GM18858 (cell line): ENCODE measurements around the gene ABR.
"Not testable (repeated sequence)": the region's sequence is repeated elsewhere in the genome, so short reads cannot be mapped to it uniquely, and the experiment has no call there.

ENCODE experiments used
- ATAC-seq: cut with Tn5 transposase; IDR thresholded peaks from one replicate; pipeline ENCODE4 v1.9.1; 2021; ENCODE audit not compliant: unreplicated experiment

Gene ABR

DNA sequence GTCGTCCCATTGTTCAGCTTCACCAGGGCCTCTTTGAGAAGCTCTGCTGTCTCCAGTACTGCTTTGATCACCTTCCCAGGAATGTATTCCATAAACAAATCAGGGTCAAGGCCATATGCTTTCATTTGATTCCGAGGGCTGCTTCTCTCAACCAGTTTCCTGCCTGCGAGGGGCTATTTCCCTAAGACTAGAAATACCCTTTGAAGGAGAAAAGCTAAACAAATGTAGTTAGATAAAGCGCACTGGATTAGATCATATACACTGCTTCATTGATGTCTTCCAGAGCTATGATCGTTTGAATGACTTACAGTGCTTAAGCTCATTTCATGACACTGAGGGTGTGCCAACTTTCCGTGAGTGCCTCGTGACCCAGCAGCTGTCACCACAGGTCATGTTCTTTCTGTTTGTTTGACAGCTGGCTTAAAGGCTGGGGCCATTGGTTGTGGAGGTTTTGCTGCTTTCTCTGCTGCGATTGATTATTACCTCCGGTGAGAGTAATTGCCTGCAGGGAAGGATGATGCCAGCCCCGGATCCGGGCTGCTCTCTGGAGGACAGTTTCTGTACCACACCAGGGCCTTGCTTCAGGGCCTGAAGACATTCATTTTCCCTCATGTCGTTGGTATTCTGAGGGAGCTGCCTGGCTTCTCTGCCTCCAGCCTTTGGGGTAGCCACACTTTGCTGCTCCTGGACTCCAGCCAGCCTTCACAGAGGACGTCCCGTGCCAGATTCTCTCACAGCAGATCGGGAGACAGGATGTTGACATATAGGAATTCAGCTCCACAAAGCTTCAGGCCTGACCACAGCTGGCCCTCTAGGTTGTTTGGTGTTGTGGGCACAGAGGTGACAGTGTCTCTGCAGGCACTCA, 179.0 kb downstream of the ABR start:
- ATAC-seq, result no peak

DNA sequence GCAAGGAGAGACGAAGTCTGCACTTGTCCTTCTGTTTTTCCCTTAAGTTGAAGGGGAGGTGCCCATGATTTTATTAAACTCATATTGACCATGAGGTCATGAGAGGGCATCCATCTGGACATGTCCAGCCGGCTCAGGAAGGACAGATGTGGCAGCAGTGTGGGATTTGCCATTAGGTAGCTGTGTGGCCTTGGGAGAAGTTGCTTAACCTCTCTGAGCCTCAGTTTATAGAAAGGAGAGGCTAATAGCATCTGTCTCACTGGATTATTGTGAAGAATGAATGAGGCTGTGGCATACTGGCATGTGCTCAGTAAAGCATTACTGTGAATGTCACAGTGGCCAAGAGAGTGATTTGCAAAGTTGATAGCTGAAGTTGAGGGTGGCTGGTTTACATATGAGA, 181.7 kb downstream of the ABR start:
- ATAC-seq, result no peak

DNA sequence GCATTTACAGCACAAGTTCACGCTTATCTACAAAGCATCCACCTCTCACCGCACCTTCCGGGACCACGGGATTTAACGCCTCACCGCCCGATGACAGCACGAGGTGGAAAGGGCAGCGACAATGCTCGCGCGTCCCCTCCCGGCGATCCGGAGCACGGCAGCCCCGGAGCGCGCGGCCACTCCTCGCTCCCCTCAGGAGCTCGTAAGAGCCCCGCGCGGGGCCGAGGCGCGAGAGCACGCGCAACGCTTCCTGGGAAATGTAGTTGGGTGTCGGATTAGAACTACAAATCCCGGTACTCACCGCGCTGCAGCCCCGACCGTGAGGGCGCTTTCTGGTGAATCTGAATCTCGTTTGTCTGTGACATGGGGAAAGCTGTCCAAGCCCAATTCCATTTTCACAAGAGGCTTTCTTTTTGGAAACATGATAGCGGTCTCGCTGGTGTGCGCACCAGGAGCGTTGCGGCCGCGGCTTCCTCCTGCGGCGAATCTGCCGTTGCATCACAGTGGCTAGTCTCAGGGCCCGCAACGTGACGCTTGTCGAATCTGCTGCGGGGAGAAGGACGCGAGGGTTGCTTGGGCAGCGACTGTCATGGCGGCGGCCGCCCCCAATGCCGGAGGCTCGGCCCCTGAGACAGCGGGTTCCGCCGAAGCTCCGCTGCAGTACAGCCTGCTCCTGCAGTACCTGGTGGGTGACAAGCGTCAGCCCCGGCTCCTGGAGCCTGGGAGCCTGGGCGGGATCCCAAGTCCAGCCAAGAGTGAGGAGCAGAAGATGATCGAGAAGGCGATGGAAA, 183.0 kb downstream of the ABR start, which contains the start of gene TIMM22:
Gene TIMM22, plus strand, starts transcription at position 576 of the 791 bp plus-strand sequence. Its CDS starts 14 bp downstream, at position 590.
- ATAC-seq, result peak; percentile 80

DNA sequence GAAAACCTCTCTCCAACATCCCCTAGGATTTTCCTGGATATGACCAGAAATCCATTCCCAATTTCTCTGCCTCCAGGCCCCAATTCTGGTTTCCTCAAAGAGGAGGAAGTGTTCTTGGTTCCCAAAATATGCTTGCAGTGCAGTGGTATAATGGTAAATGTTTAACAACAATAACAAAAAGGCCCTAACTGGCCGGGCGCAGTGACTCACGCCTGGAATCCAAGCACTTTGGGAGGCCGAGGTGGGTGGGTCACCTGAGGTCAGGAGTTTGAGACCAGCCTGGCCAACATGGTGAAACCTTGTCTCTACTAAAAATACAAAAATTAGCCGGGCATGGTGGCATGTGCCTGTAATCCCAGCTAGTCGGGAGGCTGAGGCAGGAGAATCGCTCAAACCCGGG, 184.5 kb downstream of the ABR start:
- ATAC-seq, result not testable (repeated sequence)

DNA sequence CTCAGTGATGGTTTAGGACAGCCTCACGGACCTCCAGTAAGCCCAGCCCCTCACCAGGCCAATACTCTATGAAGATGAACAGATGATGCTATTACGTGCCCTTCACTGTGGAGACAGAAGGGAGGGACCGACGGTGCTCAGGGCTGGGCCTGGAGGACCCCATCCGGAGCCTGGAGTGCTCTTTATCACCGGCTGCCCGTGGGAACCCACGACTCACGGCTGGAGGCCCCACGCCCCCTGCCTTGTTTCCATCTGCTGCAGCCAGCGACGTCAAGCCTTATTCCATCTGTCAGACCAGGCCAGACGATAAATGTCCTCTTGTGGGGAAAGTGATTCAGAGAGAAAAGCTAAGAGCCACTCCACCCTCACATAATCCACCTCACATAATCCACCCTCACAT, 186.8 kb downstream of the ABR start:
- no peak for ATAC-seq

DNA sequence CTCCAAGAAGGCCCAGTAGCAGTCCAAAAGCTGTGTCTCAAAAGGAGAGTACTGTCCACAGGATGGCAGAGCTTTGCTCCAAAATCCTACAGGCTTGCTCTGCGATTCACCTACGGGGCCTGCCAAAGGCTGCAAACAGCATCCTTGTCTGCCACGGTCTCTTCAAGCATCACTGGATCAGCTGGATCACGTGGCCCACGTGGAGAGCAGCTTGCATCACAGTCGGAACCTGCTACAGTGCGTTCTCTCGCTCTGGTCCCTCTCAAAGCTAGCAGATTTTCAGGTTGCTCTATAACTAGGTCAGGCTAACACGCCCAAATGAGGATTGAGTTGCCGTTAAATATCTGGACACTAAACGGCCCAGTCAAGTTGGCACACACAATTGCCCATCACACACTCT, 191.2 kb downstream of the ABR start:
- no peak for ATAC-seq

DNA sequence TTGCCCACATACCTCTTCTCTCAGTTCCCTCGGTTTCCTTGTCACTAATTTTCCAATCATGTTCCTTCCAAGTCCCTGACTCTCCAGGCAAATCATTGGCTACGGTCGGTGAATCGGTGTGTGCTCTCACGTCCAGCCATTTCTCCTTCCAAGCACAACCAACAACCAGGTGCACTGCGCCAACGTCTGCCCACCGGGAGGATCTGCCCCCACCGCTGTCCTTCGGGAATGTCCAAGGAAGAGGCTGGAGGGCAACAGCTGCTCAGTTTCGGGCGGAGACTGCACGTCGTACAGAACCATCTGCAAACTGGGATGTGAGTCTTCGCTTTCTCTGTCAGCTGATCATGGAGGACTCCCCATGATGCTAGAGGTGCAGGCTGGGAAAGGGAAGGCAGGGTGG, 191.8 kb downstream of the ABR start:
- no peak for ATAC-seq

DNA sequence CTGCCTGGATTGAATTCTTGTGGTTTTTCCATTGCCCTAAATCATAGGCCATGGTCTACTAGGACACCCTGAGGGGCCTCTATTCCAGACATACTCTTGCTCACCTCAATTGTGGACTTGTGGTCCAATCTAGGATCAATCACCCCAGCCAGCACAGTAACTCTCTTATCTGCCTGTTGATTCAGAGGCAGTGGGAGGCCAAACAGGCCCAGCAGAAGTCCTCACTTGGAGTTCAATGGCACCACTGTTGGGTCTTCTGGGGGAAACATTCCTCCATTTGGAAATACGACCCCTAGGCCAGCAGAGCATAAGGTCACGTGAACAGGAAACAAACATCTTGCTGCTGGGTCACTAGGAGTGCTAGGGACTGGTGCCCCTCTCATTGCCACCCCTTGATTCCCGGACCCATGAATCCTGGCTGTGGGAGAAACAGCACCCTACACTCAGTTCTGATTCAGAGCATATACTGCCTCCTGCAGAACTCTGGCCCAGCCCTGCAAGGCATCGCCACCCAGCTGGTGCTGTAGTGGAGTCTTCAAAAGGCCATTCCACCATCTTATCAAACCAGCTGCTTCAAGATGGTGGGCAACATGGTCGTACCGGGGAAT, 193.4 kb downstream of the ABR start:
- ATAC-seq, result no peak

DNA sequence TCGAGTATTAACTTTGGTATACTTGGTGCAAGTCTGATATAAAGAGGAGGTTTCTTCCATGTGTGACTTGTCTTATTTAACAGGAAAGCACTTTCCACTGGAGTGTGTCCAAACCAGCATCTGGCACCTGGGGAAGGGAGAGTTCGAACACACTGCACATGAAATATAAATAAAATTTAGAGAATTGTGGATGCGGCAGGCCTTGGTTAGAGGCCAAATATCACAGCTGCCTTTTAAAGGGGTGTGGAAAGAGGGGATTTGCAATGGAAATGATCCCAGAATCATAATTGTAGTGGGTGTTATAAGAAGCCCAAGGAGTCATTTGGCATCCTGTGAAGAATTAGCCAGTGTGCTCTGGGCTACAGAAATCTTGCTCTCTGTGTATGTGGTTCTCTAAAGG, 195.9 kb downstream of the ABR start:
- no peak for ATAC-seq

DNA sequence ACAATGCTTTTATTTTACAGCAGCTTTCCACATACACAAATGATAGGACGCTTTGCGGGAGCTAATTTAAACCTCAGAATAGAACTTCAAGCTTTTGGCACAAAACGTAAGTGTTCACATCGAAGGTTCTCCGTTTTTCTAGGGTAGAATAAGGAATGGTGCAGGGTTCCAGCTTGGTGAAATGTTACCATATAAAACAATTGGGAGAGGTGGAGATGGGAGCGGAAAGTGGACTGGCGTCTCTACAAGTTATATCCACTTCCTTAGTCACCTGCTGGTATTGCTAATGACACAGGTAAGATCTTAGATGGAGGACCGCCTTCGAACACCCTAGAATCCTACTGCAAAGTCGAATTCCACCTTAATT, 198.5 kb downstream of the ABR start:
- ATAC-seq, result no peak

DNA sequence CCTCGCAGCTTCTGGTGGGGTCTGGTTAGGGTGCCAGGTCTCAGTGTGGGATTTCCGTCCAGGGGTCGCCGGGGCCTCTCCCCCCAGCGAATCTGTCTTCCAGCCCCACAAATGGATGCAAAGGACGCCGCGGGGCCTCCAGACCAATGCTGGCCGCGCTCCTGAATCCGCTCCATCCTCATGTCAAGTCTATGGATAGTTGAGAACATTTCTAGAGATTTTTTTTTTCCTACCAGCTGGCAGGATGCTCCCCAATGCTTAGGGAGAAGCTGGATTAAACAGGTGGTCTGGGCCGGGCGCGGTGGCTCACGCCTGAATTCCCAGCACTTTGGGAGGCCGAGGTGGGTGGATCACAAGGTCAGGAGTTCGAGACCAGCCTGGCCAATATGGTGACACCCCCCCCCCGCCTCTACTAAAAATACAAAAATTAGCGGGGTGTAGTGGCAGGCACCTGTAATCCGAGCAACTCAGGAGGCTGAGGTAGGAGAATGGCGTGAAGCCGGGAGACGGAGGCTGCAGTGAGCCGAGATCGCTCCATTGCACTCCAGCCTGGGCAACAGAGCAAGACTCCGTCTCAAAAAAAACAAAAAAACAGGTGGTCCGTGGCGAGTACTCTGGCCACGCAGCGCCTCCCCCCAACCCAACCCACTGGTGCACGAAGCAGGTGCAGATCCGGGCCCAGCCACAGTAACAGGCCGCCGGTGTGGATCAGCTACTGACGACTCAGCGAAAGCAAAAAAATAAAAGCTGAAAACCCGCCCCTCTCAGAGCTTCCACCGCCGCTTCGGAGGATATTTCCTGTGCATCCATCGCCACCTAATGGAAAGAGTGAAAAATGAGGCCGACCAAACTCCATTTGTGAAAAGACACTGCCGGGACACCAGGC, 199.1 kb downstream of the ABR start:
- ATAC-seq, result no peak

DNA sequence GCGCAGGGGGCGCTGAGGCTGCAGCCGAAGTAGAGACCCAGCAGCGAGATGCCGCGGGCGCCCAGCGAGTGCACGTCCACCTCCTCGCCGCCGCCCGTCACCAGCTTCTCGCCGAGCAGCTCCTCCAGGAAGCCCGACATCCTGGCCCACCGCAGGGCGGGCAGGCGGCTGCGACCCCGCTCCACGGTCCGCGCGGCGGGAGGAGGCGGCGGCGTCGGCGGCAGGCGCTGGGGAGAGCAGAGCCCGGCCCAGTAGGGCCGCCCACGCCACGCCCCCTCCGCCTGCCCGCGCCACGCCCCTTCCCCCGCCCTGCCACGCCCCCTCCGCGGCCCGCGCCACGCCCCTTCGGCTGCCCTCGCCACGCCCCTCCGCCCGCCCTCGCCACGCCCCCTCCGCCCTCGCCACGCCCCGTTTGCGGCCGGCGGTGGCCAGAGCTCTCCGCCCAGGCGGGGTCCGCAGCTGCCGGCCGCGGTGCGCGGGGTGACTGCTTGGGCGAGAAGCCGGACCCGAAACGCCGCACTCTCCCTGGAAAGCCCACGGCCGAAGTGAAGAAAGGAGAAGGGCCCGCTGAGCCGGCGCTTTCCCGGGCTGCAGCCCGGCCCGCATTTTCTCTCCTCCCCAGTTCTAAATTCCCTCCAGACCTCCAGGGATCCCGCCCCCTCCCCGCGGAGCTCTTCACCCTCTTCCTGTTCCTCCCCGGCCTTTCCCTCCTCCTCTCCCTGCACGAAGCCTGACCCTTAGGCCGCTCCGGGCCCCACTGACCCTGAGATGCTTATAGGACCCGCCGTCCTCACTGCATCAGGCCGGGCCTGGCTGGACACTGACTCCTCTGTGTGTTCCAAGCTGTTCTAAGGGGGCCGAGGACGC, 200.0 kb downstream of the ABR start, which contains the start of gene NXN:
Gene NXN, minus strand, starts transcription at position 238 of the 867 bp plus-strand sequence.
- no peak for ATAC-seq

DNA sequence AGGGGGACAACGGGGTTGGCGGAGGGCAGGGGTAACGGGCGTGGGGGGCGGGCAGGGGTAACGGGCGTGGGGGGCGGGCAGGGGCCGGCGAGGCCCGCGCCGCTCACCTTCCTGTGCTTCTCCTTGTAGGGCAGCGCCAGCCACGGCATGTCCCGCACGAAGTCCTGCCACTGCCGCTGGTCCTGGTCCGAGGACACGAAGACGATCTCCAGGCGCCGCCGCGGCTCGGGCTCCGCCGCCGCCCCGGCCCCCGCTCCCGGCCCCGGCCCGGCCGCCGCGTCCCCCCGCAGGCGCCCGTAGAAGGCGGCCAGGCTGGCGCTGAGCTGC, 200.6 kb downstream of the ABR start:
- ATAC-seq, result no peak

DNA sequence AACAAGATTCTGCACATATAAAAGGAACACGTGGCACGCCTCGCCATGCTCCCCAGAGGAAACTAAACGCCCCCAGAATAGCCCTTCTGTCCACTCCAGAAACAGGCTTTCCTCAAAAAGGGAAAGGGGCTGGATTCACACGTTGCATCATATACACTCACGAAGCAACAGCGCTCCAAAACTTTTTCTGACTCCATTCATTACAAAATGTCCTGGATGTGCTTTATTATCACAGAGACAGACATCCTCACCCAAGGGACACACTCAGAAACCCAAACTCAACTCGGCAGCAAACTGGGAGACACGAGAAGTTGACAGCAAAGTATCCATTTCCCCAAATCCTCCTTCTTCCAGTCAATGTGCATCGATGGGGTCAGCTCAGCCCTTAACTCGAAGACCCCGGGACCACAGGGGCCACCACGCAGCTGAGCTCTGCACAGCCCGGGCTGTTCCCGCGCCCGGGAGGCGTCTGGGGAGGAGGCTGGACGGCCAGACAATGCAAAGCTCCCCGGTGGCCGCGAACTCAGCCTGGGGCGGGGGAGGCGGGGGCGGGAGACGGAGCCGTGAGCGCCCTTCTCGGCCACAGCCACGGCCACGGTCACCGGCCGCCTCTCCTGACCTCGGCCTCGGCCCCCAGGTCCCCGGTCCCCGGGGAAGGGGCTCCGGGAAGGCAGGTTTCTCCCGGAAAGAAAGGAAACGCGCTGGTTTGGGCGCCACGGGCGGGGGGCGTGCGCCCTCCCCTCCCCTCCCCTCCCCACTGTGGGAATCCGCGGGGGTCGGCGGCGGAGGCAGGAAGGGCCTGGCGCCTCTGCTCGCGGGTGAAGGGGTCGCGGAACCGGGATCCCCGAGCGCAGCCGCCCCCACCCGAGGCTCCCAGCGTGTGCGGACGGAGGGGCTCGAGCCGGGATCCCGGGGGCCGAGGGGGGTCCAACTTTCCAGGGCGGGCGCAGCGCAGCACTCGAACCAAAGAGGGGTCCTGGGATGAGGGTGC, 201.4 kb downstream of the ABR start:
- ATAC-seq, result no peak

DNA sequence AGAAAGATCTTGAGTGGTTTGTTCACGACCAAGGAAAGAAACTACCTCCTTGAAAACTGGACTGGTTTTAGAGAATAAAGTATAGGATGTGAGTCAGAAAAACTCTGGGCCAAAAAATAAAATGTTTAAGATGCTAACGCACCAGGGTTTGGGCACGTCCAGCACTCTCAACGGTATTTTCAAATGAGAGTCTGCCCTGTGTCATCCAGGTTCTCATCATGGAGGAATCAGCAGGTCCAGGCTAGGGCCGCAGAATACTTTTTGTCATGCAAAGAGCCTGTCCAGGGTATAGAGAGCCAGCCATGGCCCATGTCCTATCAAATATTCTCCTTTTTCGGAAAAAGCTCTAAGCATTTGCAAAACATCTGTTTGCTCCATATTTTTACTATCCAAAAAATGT, 202.6 kb downstream of the ABR start:
- ATAC-seq, result no peak

DNA sequence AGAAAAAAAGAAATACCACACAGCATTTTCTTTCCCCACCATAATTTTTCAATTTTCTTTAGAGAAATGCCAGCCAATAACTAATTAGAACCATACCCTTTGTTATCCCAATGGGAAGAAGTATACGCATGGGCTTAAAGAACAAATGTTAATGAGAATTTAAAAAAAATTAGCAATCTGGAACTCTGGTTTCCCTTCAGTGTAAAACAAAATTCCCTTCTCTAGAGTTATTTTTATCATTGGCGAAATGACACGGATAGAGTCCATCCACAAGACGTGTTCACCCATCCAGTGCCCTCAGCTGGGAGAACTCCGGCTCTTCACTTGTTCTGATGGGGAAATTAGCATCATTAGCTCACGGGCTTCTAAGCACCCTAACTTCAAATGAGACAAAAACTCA, 203.5 kb downstream of the ABR start:
- ATAC-seq, result no peak

DNA sequence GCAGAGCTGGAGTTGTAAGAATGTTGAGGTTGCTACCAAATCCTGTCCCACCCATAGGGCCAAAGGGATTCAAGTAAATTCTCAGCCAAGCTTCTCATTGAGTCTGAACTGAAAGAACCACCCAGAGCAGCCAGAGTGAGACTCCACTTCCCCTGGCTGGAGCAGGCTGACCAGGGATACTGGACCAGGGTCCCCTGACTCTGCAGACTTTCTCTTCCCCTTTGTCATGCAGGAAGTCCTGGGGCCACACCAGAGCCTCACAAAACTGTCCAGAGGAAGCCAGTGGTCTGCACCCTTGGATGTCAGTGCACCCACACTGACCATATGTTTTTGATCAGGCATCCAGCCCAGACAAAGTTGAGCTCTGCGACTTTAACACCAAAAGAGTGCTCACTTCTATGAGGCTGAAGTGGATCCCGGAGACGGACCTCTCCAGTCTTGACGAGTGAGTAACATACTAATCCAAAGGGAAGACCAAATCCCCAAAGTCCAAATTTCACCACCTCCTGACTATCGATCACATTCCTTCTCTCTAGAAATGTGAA, 204.3 kb downstream of the ABR start:
- ATAC-seq, result no peak

DNA sequence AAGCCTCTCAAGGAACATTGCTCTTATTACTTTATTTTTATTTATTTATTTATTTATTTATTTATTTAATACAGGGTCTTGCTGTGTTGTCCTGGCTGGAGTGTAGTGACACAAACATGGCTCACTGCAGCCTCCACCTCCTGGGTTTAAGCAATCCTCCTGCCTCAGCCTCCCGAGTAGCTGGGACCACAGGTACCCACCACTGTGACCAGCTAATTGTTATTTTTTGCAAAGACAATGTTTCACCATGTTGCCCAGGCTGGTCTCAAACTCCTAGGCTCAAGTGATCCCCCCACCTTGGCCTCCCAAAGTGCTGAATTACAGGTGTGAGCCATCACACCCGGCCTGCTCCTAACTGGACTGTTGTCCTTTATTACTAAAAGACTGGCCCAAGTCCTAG, 205.0 kb downstream of the ABR start:
- ATAC-seq, result not testable (repeated sequence)
